HEK293 (cell line): ENCODE results near the gene PLPPR1.

Experiments
- CTCF ChIA-PET: fragments of 350-600 bp; formaldehyde crosslinking; extraction: SDS; loops from one replicate; lab custom pipeline; 2021; ENCODE audit warnings: antibody characterized with exemption; lab: Yijun Ruan, JAX
- POLR2A ChIA-PET: fragments of 300-600 bp; formaldehyde crosslinking; extraction: SDS; loops from one replicate; lab custom pipeline; 2020; ENCODE audit warnings: antibody characterized with exemption, inconsistent platforms; lab: Yijun Ruan, JAX
- H3K27ac ChIP-seq: fragments of 200-500 bp; sonication (Bioruptor generic); 2 replicates; pipeline ENCODE4 v1.5.1; 2014; ENCODE audit warnings: low read depth, low read length, control low read depth, inconsistent platforms; ENCODE audit errors: extremely low read depth
- H3K36me3 ChIP-seq, 2 experiments: fragments of 200-500 bp in 1 of 2; sonication (Bioruptor generic) in 1 of 2; 1 replicate in 1 of 2; 2 replicates in 1 of 2; pipeline ENCODE4 v1.5.1; 2014 to 2017; ENCODE audit warnings: inconsistent platforms in 2 of 2, low read length in 2 of 2; ENCODE audit not compliant: control insufficient read depth in 2 of 2, insufficient read depth in 1 of 2
- H3K4me1 ChIP-seq: fragments of 200-500 bp; sonication (Bioruptor generic); 2 replicates; pipeline ENCODE4 v1.5.1; 2014; ENCODE audit warnings: mild to moderate bottlenecking, low read length, inconsistent platforms; ENCODE audit not compliant: control insufficient read depth, insufficient read depth
- H3K4me3 ChIP-seq: 2 replicates; pipeline ENCODE4 v1.5.1; 2011; ENCODE audit warnings: low read depth, mild to moderate bottlenecking, control low read depth, low read length, moderate library complexity
- H3K9me3 ChIP-seq: fragments of 200-500 bp; sonication (Bioruptor generic); 2 replicates; pipeline ENCODE4 v1.5.1; 2014; ENCODE audit warnings: low read depth, low read length, inconsistent platforms; ENCODE audit not compliant: control insufficient read depth, insufficient read depth
- BCL11A ChIP-seq: fragments of 450-650 bp; formaldehyde crosslinking; IDR thresholded peaks from 2 replicates; pipeline ENCODE4 v1.5.1; 2016; ENCODE audit warnings: low read depth, missing biosample characterization, missing genetic modification characterization
- BCL11B ChIP-seq: fragments of 450-650 bp; formaldehyde crosslinking; IDR thresholded peaks from 2 replicates; pipeline ENCODE4 v1.5.1; 2016; ENCODE audit warnings: low read depth, missing biosample characterization, missing genetic modification characterization
- KLF16 ChIP-seq: fragments of 450-650 bp; formaldehyde crosslinking; IDR thresholded peaks from 2 replicates; pipeline ENCODE4 v1.5.1; 2017; ENCODE audit warnings: missing biosample characterization, missing genetic modification characterization
- KLF9 ChIP-seq: fragments of 450-650 bp; formaldehyde crosslinking; IDR thresholded peaks from 2 replicates; pipeline ENCODE4 v1.5.1; 2016; ENCODE audit warnings: missing biosample characterization, missing genetic modification characterization, low read depth
- MEIS1 ChIP-seq: sonication (generic); formaldehyde crosslinking; IDR thresholded peaks from 2 replicates; pipeline ENCODE4 v1.8.1; 2022; ENCODE audit warnings: missing genetic modification reagents, mild to moderate bottlenecking, borderline replicate concordance
- SALL2 ChIP-seq: fragments of 450-650 bp; formaldehyde crosslinking; IDR thresholded peaks from 2 replicates; pipeline ENCODE4 v1.5.0; 2017; ENCODE audit warnings: missing biosample characterization, mild to moderate bottlenecking, missing genetic modification characterization, borderline replicate concordance
- WT1 ChIP-seq: fragments of 450-650 bp; formaldehyde crosslinking; IDR thresholded peaks from 2 replicates; pipeline ENCODE4 v1.5.1; 2016; ENCODE audit warnings: missing biosample characterization, missing genetic modification characterization
- YY1 ChIP-seq: fragments of 450-650 bp; formaldehyde crosslinking; IDR thresholded peaks from 2 replicates; pipeline ENCODE4 v1.5.1; 2018; ENCODE audit warnings: missing biosample characterization, missing genetic modification characterization
- ZBTB17 ChIP-seq: fragments of 450-650 bp; formaldehyde crosslinking; IDR thresholded peaks from 2 replicates; pipeline ENCODE4 v1.5.1; 2016; ENCODE audit warnings: missing biosample characterization, missing genetic modification characterization
- ZFP41 ChIP-seq: fragments of 450-650 bp; formaldehyde crosslinking; IDR thresholded peaks from 2 replicates; pipeline ENCODE4 v1.5.1; 2016; ENCODE audit warnings: missing biosample characterization, missing genetic modification characterization, borderline replicate concordance
- ZNF155 ChIP-seq: fragments of 450-650 bp; formaldehyde crosslinking; IDR thresholded peaks from 2 replicates; pipeline ENCODE4 v1.5.1; 2016; ENCODE audit warnings: missing biosample characterization, missing genetic modification characterization
- ZNF16 ChIP-seq: fragments of 450-650 bp; formaldehyde crosslinking; IDR thresholded peaks from 2 replicates; pipeline ENCODE4 v1.5.1; 2016; ENCODE audit warnings: low read depth, missing biosample characterization, missing genetic modification characterization
- ZNF174 ChIP-seq: fragments of 450-650 bp; formaldehyde crosslinking; IDR thresholded peaks from 2 replicates; pipeline ENCODE4 v1.5.0; 2017; ENCODE audit warnings: missing biosample characterization, mild to moderate bottlenecking, missing genetic modification characterization
- ZNF19 ChIP-seq: fragments of 450-650 bp; formaldehyde crosslinking; IDR thresholded peaks from 2 replicates; pipeline ENCODE4; 2016; ENCODE audit warnings: missing biosample characterization, missing genetic modification characterization, low read depth
- ZNF394 ChIP-seq: fragments of 450-650 bp; formaldehyde crosslinking; IDR thresholded peaks from 2 replicates; pipeline ENCODE4 v1.5.1; 2016; ENCODE audit warnings: missing biosample characterization, missing genetic modification characterization, mild to moderate bottlenecking, moderate library complexity, borderline replicate concordance
- ZNF426 ChIP-seq: fragments of 450-650 bp; formaldehyde crosslinking; IDR thresholded peaks from 2 replicates; pipeline ENCODE4 v1.5.1; 2017; ENCODE audit warnings: missing biosample characterization, missing genetic modification characterization, mild to moderate bottlenecking, inconsistent platforms, moderate library complexity
- ZNF654 ChIP-seq: fragments of 450-650 bp; formaldehyde crosslinking; IDR thresholded peaks from 2 replicates; pipeline ENCODE4 v1.5.1; 2016; ENCODE audit warnings: low read depth, missing biosample characterization, missing genetic modification characterization
- ZNF747 ChIP-seq: fragments of 450-650 bp; formaldehyde crosslinking; IDR thresholded peaks from 2 replicates; pipeline ENCODE4 v1.5.1; 2016; ENCODE audit warnings: missing biosample characterization, missing genetic modification characterization
- ZNF837 ChIP-seq: fragments of 450-650 bp; formaldehyde crosslinking; IDR thresholded peaks from 2 replicates; pipeline ENCODE4 v1.5.1; 2016; ENCODE audit warnings: missing biosample characterization, missing genetic modification characterization
- ZNF843 ChIP-seq: fragments of 450-650 bp; formaldehyde crosslinking; IDR thresholded peaks from 2 replicates; pipeline ENCODE4 v1.5.1; 2016; ENCODE audit warnings: missing biosample characterization, missing genetic modification characterization
- TF ChIP-seq, protein P1 (sequence below): fragments of 450-650 bp; formaldehyde crosslinking; IDR thresholded peaks from 2 replicates; pipeline ENCODE4 v1.5.1; 2016; ENCODE audit warnings: missing biosample characterization, missing genetic modification characterization
- TF ChIP-seq, protein P2 (sequence below): fragments of 450-650 bp; IDR thresholded peaks from 2 replicates; pipeline ENCODE4 v1.5.1; 2018; ENCODE audit warnings: missing biosample characterization, mild to moderate bottlenecking, missing genetic modification characterization
- TF ChIP-seq, protein P3 (sequence below): fragments of 450-650 bp; formaldehyde crosslinking; IDR thresholded peaks from 2 replicates; pipeline ENCODE4 v1.5.1; 2016; ENCODE audit warnings: missing biosample characterization, missing genetic modification characterization
- TF ChIP-seq, protein P4 (sequence below): fragments of 450-650 bp; formaldehyde crosslinking; IDR thresholded peaks from 2 replicates; pipeline ENCODE4 v1.5.1; 2017; ENCODE audit warnings: missing biosample characterization, missing genetic modification characterization

PLPPR1 gene

DNA sequence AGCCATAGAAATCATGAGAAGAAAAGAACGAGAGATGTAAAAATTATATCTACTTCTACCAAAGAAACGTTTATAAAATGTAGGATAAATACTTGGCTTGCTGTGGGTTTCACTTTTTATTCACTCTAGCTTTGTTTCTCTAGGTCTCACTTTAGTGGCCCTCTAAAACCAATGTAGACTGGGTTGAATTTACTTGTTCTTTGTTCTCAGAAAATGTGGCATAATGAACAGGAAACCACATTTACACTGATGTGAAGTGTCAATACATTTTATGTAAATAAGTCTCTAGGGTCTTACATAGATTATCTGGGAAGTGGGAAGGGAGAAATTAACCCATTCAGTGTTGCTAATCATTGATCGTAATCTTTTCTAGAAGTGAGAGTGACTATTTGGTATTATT is 58.9 kb downstream of the PLPPR1 start (continued):
- TF ChIP-seq, protein P1, sequence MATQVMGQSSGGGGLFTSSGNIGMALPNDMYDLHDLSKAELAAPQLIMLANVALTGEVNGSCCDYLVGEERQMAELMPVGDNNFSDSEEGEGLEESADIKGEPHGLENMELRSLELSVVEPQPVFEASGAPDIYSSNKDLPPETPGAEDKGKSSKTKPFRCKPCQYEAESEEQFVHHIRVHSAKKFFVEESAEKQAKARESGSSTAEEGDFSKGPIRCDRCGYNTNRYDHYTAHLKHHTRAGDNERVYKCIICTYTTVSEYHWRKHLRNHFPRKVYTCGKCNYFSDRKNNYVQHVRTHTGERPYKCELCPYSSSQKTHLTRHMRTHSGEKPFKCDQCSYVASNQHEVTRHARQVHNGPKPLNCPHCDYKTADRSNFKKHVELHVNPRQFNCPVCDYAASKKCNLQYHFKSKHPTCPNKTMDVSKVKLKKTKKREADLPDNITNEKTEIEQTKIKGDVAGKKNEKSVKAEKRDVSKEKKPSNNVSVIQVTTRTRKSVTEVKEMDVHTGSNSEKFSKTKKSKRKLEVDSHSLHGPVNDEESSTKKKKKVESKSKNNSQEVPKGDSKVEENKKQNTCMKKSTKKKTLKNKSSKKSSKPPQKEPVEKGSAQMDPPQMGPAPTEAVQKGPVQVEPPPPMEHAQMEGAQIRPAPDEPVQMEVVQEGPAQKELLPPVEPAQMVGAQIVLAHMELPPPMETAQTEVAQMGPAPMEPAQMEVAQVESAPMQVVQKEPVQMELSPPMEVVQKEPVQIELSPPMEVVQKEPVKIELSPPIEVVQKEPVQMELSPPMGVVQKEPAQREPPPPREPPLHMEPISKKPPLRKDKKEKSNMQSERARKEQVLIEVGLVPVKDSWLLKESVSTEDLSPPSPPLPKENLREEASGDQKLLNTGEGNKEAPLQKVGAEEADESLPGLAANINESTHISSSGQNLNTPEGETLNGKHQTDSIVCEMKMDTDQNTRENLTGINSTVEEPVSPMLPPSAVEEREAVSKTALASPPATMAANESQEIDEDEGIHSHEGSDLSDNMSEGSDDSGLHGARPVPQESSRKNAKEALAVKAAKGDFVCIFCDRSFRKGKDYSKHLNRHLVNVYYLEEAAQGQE (tag by site-specific recombination) = no peak
- TF ChIP-seq ZNF155 (tag by site-specific recombination) (no peak), ZNF747 (no peak), ZNF837 (tag by site-specific recombination) (no peak), ZBTB17 (tag by site-specific recombination) (no peak), ZNF16 (no peak)

DNA sequence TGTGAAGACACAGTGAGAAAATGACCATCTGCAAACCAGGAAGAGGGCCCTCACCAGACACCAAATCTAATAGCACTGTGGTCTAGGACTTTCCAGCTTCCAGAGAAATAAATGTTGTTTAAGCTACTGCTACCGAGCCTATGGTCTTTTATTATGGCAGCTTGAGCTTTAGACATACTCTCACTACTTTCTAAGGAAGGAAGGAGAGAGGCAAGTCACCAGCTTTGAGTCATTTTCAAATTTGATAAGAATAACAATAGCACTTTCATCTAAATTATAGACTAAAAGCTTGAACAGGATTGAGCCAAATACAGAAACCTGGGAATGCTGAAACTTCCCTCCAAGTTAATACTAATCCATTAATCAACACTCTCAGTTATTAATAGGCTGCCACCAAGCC is 64.4 kb downstream of the PLPPR1 start:
- H3K4me1 ChIP-seq = no peaks in the 10 kb centered on the region
- CTCF ChIA-PET = interaction anchor here (0.6 to 1.9 kb wide), 4 partner anchors 21 to 491 kb away, joined by 3 to 5 read pairs (median 3); no protein-coding TSS in a partner anchor
- TF ChIP-seq ZFP41 (tag by site-specific recombination) (no peak), SALL2 (no peak), KLF9 (tag by site-specific recombination) (no peak), ZNF174 (no peak), MEIS1 (no peak), ZNF426 (no peak), ZNF19 (tag by site-specific recombination) (no peak), YY1 (tag by site-specific recombination) (no peak), BCL11B (tag by site-specific recombination) (no peak), ZNF394 (tag by site-specific recombination) (no peak), WT1 (no peak), ZNF654 (no peak), BCL11A (tag by site-specific recombination) (no peak), KLF16 (tag by site-specific recombination) (no peak), ZNF843 (tag by site-specific recombination) (no peak)
- TF ChIP-seq, protein P2, sequence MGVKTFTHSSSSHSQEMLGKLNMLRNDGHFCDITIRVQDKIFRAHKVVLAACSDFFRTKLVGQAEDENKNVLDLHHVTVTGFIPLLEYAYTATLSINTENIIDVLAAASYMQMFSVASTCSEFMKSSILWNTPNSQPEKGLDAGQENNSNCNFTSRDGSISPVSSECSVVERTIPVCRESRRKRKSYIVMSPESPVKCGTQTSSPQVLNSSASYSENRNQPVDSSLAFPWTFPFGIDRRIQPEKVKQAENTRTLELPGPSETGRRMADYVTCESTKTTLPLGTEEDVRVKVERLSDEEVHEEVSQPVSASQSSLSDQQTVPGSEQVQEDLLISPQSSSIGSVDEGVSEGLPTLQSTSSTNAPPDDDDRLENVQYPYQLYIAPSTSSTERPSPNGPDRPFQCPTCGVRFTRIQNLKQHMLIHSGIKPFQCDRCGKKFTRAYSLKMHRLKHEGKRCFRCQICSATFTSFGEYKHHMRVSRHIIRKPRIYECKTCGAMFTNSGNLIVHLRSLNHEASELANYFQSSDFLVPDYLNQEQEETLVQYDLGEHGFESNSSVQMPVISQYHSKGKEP = no peak
- TF ChIP-seq, protein P3, sequence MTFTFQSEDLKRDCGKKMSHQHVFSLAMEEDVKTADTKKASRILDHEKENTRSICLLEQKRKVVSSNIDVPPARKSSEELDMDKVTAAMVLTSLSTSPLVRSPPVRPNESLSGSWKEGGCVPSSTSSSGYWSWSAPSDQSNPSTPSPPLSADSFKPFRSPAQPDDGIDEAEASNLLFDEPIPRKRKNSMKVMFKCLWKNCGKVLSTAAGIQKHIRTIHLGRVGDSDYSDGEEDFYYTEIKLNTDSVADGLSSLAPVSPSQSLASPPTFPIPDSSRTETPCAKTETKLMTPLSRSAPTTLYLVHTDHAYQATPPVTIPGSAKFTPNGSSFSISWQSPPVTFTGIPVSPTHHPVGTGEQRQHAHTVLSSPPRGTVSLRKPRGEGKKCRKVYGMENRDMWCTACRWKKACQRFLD (tag by site-specific recombination) = no peak
- TF ChIP-seq, protein P4, sequence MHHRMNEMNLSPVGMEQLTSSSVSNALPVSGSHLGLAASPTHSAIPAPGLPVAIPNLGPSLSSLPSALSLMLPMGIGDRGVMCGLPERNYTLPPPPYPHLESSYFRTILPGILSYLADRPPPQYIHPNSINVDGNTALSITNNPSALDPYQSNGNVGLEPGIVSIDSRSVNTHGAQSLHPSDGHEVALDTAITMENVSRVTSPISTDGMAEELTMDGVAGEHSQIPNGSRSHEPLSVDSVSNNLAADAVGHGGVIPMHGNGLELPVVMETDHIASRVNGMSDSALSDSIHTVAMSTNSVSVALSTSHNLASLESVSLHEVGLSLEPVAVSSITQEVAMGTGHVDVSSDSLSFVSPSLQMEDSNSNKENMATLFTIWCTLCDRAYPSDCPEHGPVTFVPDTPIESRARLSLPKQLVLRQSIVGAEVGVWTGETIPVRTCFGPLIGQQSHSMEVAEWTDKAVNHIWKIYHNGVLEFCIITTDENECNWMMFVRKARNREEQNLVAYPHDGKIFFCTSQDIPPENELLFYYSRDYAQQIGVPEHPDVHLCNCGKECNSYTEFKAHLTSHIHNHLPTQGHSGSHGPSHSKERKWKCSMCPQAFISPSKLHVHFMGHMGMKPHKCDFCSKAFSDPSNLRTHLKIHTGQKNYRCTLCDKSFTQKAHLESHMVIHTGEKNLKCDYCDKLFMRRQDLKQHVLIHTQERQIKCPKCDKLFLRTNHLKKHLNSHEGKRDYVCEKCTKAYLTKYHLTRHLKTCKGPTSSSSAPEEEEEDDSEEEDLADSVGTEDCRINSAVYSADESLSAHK = no peak
- no peak overlapping the region for H3K27ac ChIP-seq
- POLR2A ChIA-PET = no interaction called here
- H3K4me3 ChIP-seq = no peak overlapping the region
- no peaks in the 10 kb centered on the region for H3K9me3 ChIP-seq
- no peaks in the 10 kb centered on the region for H3K36me3 ChIP-seq
